ENCODE measurements around the gene LIN7B. TPM values are rescaled to one million over a fixed set of nuclear protein-coding genes. Genes with fewer than 3 reads are reported as not detected.

Gene LIN7B
- total RNA-seq, 1 experiment from 2014 or later = 6.4 TPM

DNA sequence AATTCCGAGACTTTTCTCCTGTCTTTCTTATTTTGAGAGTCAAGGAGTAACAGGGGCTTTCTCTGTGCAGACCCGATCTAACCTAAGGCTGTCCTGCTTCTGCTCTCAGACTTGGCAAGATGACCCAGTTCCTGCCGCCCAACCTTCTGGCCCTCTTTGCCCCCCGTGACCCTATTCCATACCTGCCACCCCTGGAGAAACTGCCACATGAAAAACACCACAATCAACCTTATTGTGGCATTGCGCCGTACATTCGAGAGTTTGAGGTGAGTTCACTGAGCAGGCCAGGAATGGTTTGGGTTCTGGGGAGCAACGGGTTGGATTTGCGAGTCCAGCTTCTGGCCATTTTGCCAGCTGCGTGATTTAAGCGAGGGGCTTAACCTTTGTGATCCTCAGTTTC lies 27.9 kb upstream of the LIN7B start:
- no peak overlapping the region for H2AFZ ChIP-seq (ENCODE audit: low read length)

DNA sequence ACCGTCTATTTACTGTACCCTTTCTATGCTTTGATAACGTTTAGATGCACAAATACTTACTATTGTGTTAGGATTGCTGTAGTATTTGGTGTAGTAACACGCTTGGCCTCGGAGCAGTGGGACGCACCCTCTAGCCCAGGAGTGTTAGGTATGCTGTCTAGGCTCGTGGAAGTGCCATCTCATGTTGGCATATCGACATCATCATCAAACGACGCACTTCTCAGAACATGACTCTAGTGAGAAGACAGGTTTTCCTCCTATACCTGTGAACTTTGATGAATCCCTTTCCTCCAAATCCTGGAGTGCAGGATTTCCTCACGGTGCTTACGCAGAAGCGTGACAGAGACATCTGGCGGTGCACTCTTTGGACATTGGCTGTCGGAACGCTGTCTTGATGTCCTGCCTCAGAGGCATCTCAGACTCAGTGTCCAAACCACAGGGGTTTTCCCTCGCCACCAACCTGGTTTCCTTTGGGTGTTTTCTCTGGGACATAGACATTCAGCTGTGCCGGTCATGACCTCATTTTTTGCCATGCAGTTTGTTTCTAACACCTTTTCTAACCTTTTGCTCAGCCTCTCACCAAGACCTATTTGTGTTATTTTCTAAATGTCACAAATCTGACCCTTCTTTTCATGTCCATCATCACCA lies 22.7 kb upstream of the LIN7B start:
- H3K36me3 ChIP-seq (ENCODE audit: insufficient read depth, low read length) = peaks cover 45% of the 10 kb centered on the region
- no peak for DNase-seq
- H3K79me2 ChIP-seq (ENCODE audit: low read length) = peaks cover 61% of the 10 kb centered on the region

More for the DNA sequence above, 27.9 kb upstream of the LIN7B start:
- peak; percentile 41 for DNase-seq
- Histone ChIP-seq H3K4me1 (ENCODE audit: low read length) (peaks cover 20% of the 10 kb centered on the region), H3K9ac (ENCODE audit: low read length) (peak overlapping the region; percentile 95), H3K27ac (ENCODE audit: low read length) (peak overlapping the region; percentile 64; the same call in 1 of the 2 replicates), H3K4me3 (ENCODE audit: low read length) (peak overlapping the region; percentile 95), H3K36me3 (ENCODE audit: insufficient read depth, low read length) (peaks cover 40% of the 10 kb centered on the region), H3K4me2 (ENCODE audit: low read depth, low read length, poor library complexity, severe bottlenecking) (peak overlapping the region; percentile 97), H3K9me3 (ENCODE audit: low read length) (no peaks in the 10 kb centered on the region), H3K27me3 (ENCODE audit: low read length) (no peaks in the 10 kb centered on the region), H4K20me1 (ENCODE audit: insufficient read depth, low read depth, low read length) (peaks cover 49% of the 10 kb centered on the region), H3K79me2 (ENCODE audit: low read length) (peaks cover 52% of the 10 kb centered on the region), H3K9me2 (replicated peaks; ENCODE audit: insufficient read depth, low read length) (no peaks in the 10 kb centered on the region)

GRCh38 chr19:49092686-49093085 lies 21.5 kb upstream of the LIN7B start:
- H3K4me2 ChIP-seq (ENCODE audit: low read depth, low read length, poor library complexity, severe bottlenecking) = no peak overlapping the region
- peaks cover 43% of the 10 kb centered on the region for H3K36me3 ChIP-seq (ENCODE audit: insufficient read depth, low read length)
- H3K4me1 ChIP-seq (ENCODE audit: low read length) = no peaks in the 10 kb centered on the region
- H3K27ac ChIP-seq (ENCODE audit: low read length) = no peak overlapping the region
- H2AFZ ChIP-seq (ENCODE audit: low read length) = no peak overlapping the region
- no peak for DNase-seq
- no peaks in the 10 kb centered on the region for H3K9me2 ChIP-seq (replicated peaks; ENCODE audit: insufficient read depth, low read length)
- no peaks in the 10 kb centered on the region for H3K9me3 ChIP-seq (ENCODE audit: low read length)
- H3K27me3 ChIP-seq (ENCODE audit: low read length) = no peaks in the 10 kb centered on the region
- H3K4me3 ChIP-seq (ENCODE audit: low read length) = no peak overlapping the region
- peaks cover 56% of the 10 kb centered on the region for H3K79me2 ChIP-seq (ENCODE audit: low read length)
- no peak overlapping the region for H3K9ac ChIP-seq (ENCODE audit: low read length)
- peaks cover 65% of the 10 kb centered on the region for H4K20me1 ChIP-seq (ENCODE audit: insufficient read depth, low read depth, low read length)

More for the DNA sequence above, 22.7 kb upstream of the LIN7B start:
- no peak overlapping the region for H3K27ac ChIP-seq (ENCODE audit: low read length)
- H4K20me1 ChIP-seq (ENCODE audit: insufficient read depth, low read depth, low read length) = peaks cover 68% of the 10 kb centered on the region
- H3K9me3 ChIP-seq (ENCODE audit: low read length) = no peaks in the 10 kb centered on the region
- no peaks in the 10 kb centered on the region for H3K27me3 ChIP-seq (ENCODE audit: low read length)
- no peak overlapping the region for H3K9ac ChIP-seq (ENCODE audit: low read length)
- peaks cover 10% of the 10 kb centered on the region for H3K4me1 ChIP-seq (ENCODE audit: low read length)
- no peak overlapping the region for H3K4me3 ChIP-seq (ENCODE audit: low read length)
- H3K9me2 ChIP-seq (replicated peaks; ENCODE audit: insufficient read depth, low read length) = no peaks in the 10 kb centered on the region
- H2AFZ ChIP-seq (ENCODE audit: low read length) = no peak overlapping the region
- H3K4me2 ChIP-seq (ENCODE audit: low read depth, low read length, poor library complexity, severe bottlenecking) = no peak overlapping the region

GRCh38 chr19:49094505-49095482 lies 19.4 kb upstream of the LIN7B start:
- H3K4me1 ChIP-seq (ENCODE audit: low read length) = no peaks in the 10 kb centered on the region
- no peak overlapping the region for H3K4me2 ChIP-seq (ENCODE audit: low read depth, low read length, poor library complexity, severe bottlenecking)
- H3K36me3 ChIP-seq (ENCODE audit: insufficient read depth, low read length) = peaks cover 47% of the 10 kb centered on the region
- no peak for DNase-seq
- H3K9ac ChIP-seq (ENCODE audit: low read length) = no peak overlapping the region
- no peak overlapping the region for H3K4me3 ChIP-seq (ENCODE audit: low read length)
- peaks cover 68% of the 10 kb centered on the region for H4K20me1 ChIP-seq (ENCODE audit: insufficient read depth, low read depth, low read length)
- no peaks in the 10 kb centered on the region for H3K27me3 ChIP-seq (ENCODE audit: low read length)
- H3K27ac ChIP-seq (ENCODE audit: low read length) = no peak overlapping the region
- no peaks in the 10 kb centered on the region for H3K9me2 ChIP-seq (replicated peaks; ENCODE audit: insufficient read depth, low read length)
- H2AFZ ChIP-seq (ENCODE audit: low read length) = no peak overlapping the region
- H3K79me2 ChIP-seq (ENCODE audit: low read length) = peaks cover 56% of the 10 kb centered on the region
- H3K9me3 ChIP-seq (ENCODE audit: low read length) = no peaks in the 10 kb centered on the region

DNA sequence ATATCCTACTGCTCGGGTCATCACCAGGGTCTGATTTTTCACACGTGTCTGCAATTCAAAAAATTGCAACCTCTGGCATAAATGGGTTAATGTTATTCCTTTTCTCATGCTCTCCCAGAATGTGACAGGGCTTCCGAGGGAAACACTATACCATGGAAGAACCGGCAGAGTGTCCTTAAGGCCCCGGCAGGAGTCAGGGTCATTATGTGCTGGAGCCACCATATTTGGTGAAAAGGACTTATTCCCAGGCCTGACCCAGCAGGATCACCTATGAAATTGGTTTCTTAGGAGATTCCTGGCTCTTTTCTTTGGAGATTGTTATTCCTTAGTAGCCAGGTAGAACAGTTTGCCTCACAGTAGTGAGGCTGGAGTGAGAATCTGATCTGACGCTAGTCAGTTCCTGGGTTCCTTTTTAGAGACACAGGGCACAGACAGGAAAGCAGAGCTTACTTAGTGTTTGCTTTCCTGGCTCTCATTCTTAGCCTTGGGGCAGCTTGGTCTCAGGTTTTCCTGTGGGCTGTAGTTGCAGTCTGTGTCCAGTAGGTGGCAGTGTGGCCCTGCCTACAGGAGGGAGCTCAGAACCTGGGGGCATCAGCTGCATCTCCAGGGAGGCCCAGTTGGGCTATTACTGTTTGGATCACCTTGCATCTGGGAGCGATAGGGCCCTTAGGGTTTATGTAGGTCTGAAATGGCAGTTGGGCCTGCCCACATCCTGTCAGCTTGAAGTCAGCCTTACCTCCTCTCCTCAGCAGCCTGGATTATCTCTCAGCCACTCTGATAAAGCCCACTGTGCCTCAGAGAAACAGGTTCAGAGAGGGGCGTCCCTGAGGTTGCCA lies 16.5 kb upstream of the LIN7B start:
- Histone ChIP-seq H4K20me1 (ENCODE audit: insufficient read depth, low read depth, low read length) (peaks cover 68% of the 10 kb centered on the region), H2AFZ (ENCODE audit: low read length) (no peak overlapping the region), H3K4me2 (ENCODE audit: low read depth, low read length, poor library complexity, severe bottlenecking) (no peak overlapping the region), H3K9ac (ENCODE audit: low read length) (no peak overlapping the region), H3K9me2 (replicated peaks; ENCODE audit: insufficient read depth, low read length) (no peaks in the 10 kb centered on the region), H3K9me3 (ENCODE audit: low read length) (no peaks in the 10 kb centered on the region), H3K27ac (ENCODE audit: low read length) (no peak overlapping the region), H3K79me2 (ENCODE audit: low read length) (peaks cover 39% of the 10 kb centered on the region), H3K27me3 (ENCODE audit: low read length) (no peaks in the 10 kb centered on the region), H3K4me3 (ENCODE audit: low read length) (no peak overlapping the region), H3K36me3 (ENCODE audit: insufficient read depth, low read length) (peaks cover 48% of the 10 kb centered on the region), H3K4me1 (ENCODE audit: low read length) (no peaks in the 10 kb centered on the region)
- peak; percentile 96 for DNase-seq

GRCh38 chr19:49098795-49099194 lies 15.4 kb upstream of the LIN7B start:
- Histone ChIP-seq H3K9me2 (replicated peaks; ENCODE audit: insufficient read depth, low read length) (no peaks in the 10 kb centered on the region), H3K4me1 (ENCODE audit: low read length) (no peaks in the 10 kb centered on the region), H3K4me2 (ENCODE audit: low read depth, low read length, poor library complexity, severe bottlenecking) (no peak overlapping the region), H3K4me3 (ENCODE audit: low read length) (no peak overlapping the region), H2AFZ (ENCODE audit: low read length) (no peak overlapping the region), H3K9me3 (ENCODE audit: low read length) (no peaks in the 10 kb centered on the region), H3K36me3 (ENCODE audit: insufficient read depth, low read length) (peaks cover 45% of the 10 kb centered on the region), H3K9ac (ENCODE audit: low read length) (no peak overlapping the region), H4K20me1 (ENCODE audit: insufficient read depth, low read depth, low read length) (peaks cover 73% of the 10 kb centered on the region), H3K79me2 (ENCODE audit: low read length) (peaks cover 35% of the 10 kb centered on the region), H3K27me3 (ENCODE audit: low read length) (no peaks in the 10 kb centered on the region), H3K27ac (ENCODE audit: low read length) (no peak overlapping the region)
- DNase-seq = no peak

- Histone ChIP-seq H3K9me2 (replicated peaks; ENCODE audit: insufficient read depth, low read length) (no peaks in the 10 kb centered on the region), H3K79me2 (ENCODE audit: low read length) (peaks cover 24% of the 10 kb centered on the region), H2AFZ (ENCODE audit: low read length) (no peak overlapping the region), H3K36me3 (ENCODE audit: insufficient read depth, low read length) (peaks cover 55% of the 10 kb centered on the region), H3K9ac (ENCODE audit: low read length) (no peak overlapping the region), H3K27me3 (ENCODE audit: low read length) (no peaks in the 10 kb centered on the region), H4K20me1 (ENCODE audit: insufficient read depth, low read depth, low read length) (peaks cover 71% of the 10 kb centered on the region), H3K4me3 (ENCODE audit: low read length) (no peak overlapping the region), H3K27ac (ENCODE audit: low read length) (no peak overlapping the region), H3K9me3 (ENCODE audit: low read length) (no peaks in the 10 kb centered on the region), H3K4me1 (ENCODE audit: low read length) (no peaks in the 10 kb centered on the region), H3K4me2 (ENCODE audit: low read depth, low read length, poor library complexity, severe bottlenecking) (no peak overlapping the region)
- no peak for DNase-seq
These were observed 13.0 kb upstream of the LIN7B start for GRCh38 chr19:49101160-49101559.

Data from Karpas-422 (cell line).